ENCODE results near the gene MPV17.

The MPV17 gene

DNA sequence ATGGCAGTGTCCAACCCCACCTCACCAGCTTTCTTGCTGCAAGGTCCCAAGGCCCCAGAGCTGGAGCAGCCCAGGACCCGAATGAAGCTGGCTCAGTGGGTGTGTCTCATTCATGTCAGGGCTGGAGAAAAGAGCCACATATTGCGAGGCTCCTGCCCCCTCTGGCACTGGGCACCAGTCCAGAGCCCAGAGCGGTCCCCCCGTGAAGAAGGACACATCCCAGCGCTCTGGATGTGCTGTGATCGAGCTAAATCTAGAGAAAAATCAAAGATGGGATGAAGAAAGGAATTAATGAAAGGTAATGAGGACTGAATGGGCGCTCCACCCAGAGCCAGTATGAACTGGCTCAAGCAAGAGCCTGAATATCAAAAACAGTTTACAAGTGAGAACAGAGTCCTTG, 13.3 kb upstream of the MPV17 start:
- TF ChIP-seq, protein P1, sequence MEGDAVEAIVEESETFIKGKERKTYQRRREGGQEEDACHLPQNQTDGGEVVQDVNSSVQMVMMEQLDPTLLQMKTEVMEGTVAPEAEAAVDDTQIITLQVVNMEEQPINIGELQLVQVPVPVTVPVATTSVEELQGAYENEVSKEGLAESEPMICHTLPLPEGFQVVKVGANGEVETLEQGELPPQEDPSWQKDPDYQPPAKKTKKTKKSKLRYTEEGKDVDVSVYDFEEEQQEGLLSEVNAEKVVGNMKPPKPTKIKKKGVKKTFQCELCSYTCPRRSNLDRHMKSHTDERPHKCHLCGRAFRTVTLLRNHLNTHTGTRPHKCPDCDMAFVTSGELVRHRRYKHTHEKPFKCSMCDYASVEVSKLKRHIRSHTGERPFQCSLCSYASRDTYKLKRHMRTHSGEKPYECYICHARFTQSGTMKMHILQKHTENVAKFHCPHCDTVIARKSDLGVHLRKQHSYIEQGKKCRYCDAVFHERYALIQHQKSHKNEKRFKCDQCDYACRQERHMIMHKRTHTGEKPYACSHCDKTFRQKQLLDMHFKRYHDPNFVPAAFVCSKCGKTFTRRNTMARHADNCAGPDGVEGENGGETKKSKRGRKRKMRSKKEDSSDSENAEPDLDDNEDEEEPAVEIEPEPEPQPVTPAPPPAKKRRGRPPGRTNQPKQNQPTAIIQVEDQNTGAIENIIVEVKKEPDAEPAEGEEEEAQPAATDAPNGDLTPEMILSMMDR (IDR thresholded peaks at IDR 0.05) = no peak
- DNase-seq = no peak
- H3K9me3 ChIP-seq = no peaks in the 10 kb centered on the region
- no peak overlapping the region for H3K4me3 ChIP-seq
- no peaks in the 10 kb centered on the region for H3K4me1 ChIP-seq
- no peaks in the 10 kb centered on the region for H3K27me3 ChIP-seq
- H3K36me3 ChIP-seq = peaks cover 84 to 99% (median 92%) of the 10 kb centered on the region in 3 donors
- H3K27ac ChIP-seq = no peak overlapping the region
- intact Hi-C loops (cut with DNase I; ENCODE audit: low total_unique reads) = no loop called here

- H3K36me3 ChIP-seq = peaks cover 84 to 99% (median 90%) of the 10 kb centered on the region in 3 donors
- no peaks in the 10 kb centered on the region for H3K27me3 ChIP-seq
- H3K9me3 ChIP-seq = no peaks in the 10 kb centered on the region
- no peak for DNase-seq
- no peaks in the 10 kb centered on the region for H3K4me1 ChIP-seq
- H3K27ac ChIP-seq = no peak overlapping the region
- intact Hi-C loops (cut with DNase I; ENCODE audit: low total_unique reads) = no loop called here
- TF ChIP-seq, protein P1 (IDR thresholded peaks at IDR 0.05) = no peak
- H3K4me3 ChIP-seq = no peak overlapping the region
Measured at GRCh38 chr2:27335311-27335710, 12.4 kb upstream of the MPV17 start.

GRCh38 chr2:27324720-27325119, 1.8 kb upstream of the MPV17 start:
- no peak for DNase-seq
- no peaks in the 10 kb centered on the region for H3K9me3 ChIP-seq
- peaks cover 0 to 25% (median 16%) of the 10 kb centered on the region in 4 donors for H3K4me1 ChIP-seq
- H3K4me3 ChIP-seq = no peak overlapping the region
- peaks cover 32 to 37% (median 37%) of the 10 kb centered on the region in 3 donors for H3K36me3 ChIP-seq
- TF ChIP-seq, protein P1 (IDR thresholded peaks at IDR 0.05) = no peak
- H3K27ac ChIP-seq = no peak overlapping the region
- intact Hi-C loops (cut with DNase I; ENCODE audit: low total_unique reads) = no loop called here
- no peaks in the 10 kb centered on the region for H3K27me3 ChIP-seq

DNA sequence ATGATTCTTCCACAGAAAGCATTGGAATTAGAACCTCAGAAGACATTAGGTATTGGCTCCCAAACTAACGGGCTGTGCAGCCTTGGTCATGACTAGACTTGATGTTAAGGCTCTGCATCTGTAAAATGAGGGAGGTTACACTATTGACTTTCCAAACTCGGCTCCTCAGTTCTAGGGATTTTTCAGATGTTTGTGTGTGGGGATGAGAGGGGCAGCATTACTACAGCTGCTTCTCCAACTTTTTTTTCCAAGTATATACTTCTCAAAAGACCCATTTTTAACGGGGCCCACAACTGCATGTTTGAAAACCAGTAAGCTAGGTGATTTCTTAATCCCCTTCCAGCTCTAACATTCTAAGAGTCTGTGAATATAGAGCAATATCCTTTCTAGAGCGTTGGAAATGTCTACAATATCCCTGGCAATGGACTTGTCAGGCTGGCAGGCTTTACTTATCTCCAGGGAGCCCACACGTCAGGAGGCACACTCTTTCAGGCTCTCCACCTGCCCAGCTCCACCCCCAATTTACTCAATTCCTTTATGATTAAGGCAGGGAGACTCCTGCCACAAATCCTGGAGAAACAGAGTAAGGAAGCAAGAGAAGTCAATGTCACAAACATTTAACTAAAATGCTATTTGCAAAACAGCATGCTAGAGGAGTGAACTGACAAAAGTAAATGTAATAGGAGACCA, 844 bp upstream of the MPV17 start:
- Histone ChIP-seq H3K9me3 (no peaks in the 10 kb centered on the region), H3K27me3 (no peaks in the 10 kb centered on the region), H3K36me3 (peaks cover 24 to 28% (median 27%) of the 10 kb centered on the region in 3 donors), H3K27ac (peak overlapping the region; percentile 81 to 90), H3K4me3 (peak overlapping the region; percentile 60 to 68), H3K4me1 (peaks cover 0 to 25% (median 16%) of the 10 kb centered on the region in 4 donors)
- no peak for DNase-seq
- TF ChIP-seq, protein P1 (IDR thresholded peaks at IDR 0.05) = no peak
- intact Hi-C loops (cut with DNase I; ENCODE audit: low total_unique reads) = no loop called here

DNA sequence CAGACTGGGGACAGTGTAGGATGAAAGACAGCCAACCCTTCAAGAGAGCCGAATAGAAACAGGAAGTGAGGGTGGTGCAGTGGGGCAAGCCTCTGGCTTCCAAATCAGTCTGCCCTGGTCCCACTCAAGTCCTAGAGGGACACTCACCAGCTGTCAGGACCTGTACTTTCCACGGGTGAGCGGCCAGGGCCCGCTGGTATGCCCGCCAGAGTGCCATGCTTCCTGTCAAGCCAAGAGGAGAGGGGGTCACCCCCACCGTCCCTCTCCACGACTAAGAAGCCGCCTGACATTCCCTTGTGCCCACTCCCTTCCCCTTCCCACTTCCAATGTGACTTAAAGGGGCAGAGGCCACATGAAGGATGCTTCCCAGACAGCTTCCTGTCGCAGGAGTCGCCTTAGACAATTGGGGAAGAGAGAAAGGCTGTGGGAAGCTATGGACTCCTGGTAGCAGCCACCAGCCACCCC, 564 bp downstream of the MPV17 start:
- Histone ChIP-seq H3K4me3 (peak overlapping the region; percentile 60 to 68), H3K27me3 (no peaks in the 10 kb centered on the region), H3K27ac (peak overlapping the region; percentile 81 to 90), H3K9me3 (no peaks in the 10 kb centered on the region), H3K4me1 (peaks cover 0 to 25% (median 16%) of the 10 kb centered on the region in 4 donors), H3K36me3 (peaks cover 11 to 17% (median 15%) of the 10 kb centered on the region in 3 donors)
- intact Hi-C loops (cut with DNase I; ENCODE audit: low total_unique reads) = no loop called here
- no peak for DNase-seq
- TF ChIP-seq, protein P1 (IDR thresholded peaks at IDR 0.05) = no peak

Measured in tibial artery (tissue), 4 donors.